Measurements from ENCODE around the gene PLS3. TPM values are rescaled to one million over a fixed set of nuclear protein-coding genes. Genes with fewer than 3 reads are reported as not detected.
"Not testable (repeated sequence)": the region's sequence is repeated elsewhere in the genome, so short reads cannot be mapped to it uniquely, and the experiment has no call there.

PLS3 gene, protein sequence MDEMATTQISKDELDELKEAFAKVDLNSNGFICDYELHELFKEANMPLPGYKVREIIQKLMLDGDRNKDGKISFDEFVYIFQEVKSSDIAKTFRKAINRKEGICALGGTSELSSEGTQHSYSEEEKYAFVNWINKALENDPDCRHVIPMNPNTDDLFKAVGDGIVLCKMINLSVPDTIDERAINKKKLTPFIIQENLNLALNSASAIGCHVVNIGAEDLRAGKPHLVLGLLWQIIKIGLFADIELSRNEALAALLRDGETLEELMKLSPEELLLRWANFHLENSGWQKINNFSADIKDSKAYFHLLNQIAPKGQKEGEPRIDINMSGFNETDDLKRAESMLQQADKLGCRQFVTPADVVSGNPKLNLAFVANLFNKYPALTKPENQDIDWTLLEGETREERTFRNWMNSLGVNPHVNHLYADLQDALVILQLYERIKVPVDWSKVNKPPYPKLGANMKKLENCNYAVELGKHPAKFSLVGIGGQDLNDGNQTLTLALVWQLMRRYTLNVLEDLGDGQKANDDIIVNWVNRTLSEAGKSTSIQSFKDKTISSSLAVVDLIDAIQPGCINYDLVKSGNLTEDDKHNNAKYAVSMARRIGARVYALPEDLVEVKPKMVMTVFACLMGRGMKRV
- not detected for total RNA-seq
- not detected for polyA plus RNA-seq
- 0 to 5.2 (median 0) reads per million in 6 experiments for total RNA-seq

- Mint-ChIP-seq H3K4me1 (peaks cover 0 to 6% (median 2%) of the 10 kb centered on the region in 4 donors), H3K36me3 (no peaks in the 10 kb centered on the region), H3K9me3 (peaks cover 0 to 3% (median 0%) of the 10 kb centered on the region in 9 donors), H3K27ac (no peak within 1 kb of the TSS), H3K27me3 (peaks cover 0 to 12% (median 8%) of the 10 kb centered on the region in 5 donors), H3K4me3 (peak within 1 kb of the TSS; percentile 10 to 67 (median 52))
- ATAC-seq = no peak
- POLR2A ChIA-PET = no interaction called here
- no peak for DNase-seq
These were observed at the start of gene PLS3 for GRCh38 chrX:115560978-115561604. TSS of gene PLS3 (plus strand) at chrX:115561174. CDS start at chrX:115610251, 49,077 bp downstream.

- ATAC-seq (no peak), DNase-seq (no peak)
- POLR2A ChIA-PET = no interaction called here
- Mint-ChIP-seq H3K4me3 (no peak overlapping the region), H3K27ac (no peak overlapping the region), H3K27me3 (peaks cover 0 to 2% (median 0%) of the 10 kb centered on the region in 5 donors), H3K4me1 (no peaks in the 10 kb centered on the region), H3K36me3 (no peaks in the 10 kb centered on the region), H3K9me3 (peaks cover 0 to 2% (median 0%) of the 10 kb centered on the region in 9 donors)
These were observed 42.9 kb upstream of the PLS3 start for GRCh38 chrX:115518113-115518512.

DNA sequence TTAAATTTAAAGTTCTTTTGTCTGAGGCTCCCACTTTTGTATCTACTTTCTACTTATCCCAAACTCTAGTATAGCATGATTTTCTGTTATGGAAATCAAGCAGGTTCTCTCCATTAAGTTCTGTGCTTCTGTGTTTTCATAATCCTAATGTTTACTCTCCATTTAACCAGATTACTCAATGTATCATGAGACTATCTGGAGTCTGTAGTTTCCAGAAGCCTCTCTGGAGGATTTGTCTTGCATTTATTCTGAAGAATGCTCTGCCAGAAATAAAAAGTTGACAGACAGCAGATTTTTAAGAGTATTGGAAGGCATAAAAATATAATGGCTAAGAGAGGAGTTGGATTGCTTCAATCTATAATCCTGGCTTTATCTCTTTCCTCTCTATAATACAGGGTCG lies 39.2 kb upstream of the PLS3 start:
- DNase-seq (no peak), ATAC-seq (no peak)
- H3K36me3 Mint-ChIP-seq = no peaks in the 10 kb centered on the region
- no peaks in the 10 kb centered on the region for H3K4me1 Mint-ChIP-seq
- H3K4me3 Mint-ChIP-seq = no peak overlapping the region
- no peaks in the 10 kb centered on the region for H3K27me3 Mint-ChIP-seq
- POLR2A ChIA-PET = no interaction called here
- H3K27ac Mint-ChIP-seq = peak overlapping the region in 1 of 10 donors; percentile 39
- peaks cover 0 to 2% (median 0%) of the 10 kb centered on the region in 9 donors for H3K9me3 Mint-ChIP-seq

- no peak for DNase-seq
- no peaks in the 10 kb centered on the region for H3K36me3 Mint-ChIP-seq
- H3K4me1 Mint-ChIP-seq = no peaks in the 10 kb centered on the region
- H3K27me3 Mint-ChIP-seq = no peaks in the 10 kb centered on the region
- no peak for ATAC-seq
- H3K9me3 Mint-ChIP-seq = no peaks in the 10 kb centered on the region
- POLR2A ChIA-PET = no interaction called here
- H3K4me3 Mint-ChIP-seq = no peak overlapping the region
- H3K27ac Mint-ChIP-seq = no peak overlapping the region
These were observed 38.0 kb upstream of the PLS3 start for GRCh38 chrX:115522952-115523351.

DNA sequence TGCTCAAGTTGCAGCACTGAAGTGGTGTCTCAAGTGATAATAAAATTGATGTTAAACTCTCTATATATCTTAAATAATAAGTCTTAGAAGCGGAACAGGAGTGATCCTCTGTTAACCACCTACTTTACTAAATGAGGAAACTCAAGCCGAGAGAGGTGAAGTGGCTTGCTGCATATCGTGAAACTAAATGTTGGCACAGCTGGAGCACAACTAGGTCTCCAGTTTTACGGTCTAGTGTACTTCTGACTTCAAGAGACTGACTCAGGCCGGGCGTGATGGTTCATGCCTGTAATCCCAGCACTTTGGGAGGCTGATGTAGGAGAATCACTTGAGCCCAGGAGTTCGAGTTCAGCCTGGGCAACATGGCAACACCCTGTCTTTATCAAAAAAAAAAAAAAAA lies 35.5 kb upstream of the PLS3 start:
- Mint-ChIP-seq H3K27me3 (no peaks in the 10 kb centered on the region), H3K4me1 (no peaks in the 10 kb centered on the region), H3K36me3 (no peaks in the 10 kb centered on the region), H3K4me3 (no peak overlapping the region), H3K9me3 (no peaks in the 10 kb centered on the region), H3K27ac (no peak overlapping the region)
- no peak for DNase-seq
- no peak for ATAC-seq
- POLR2A ChIA-PET = no interaction called here

DNA sequence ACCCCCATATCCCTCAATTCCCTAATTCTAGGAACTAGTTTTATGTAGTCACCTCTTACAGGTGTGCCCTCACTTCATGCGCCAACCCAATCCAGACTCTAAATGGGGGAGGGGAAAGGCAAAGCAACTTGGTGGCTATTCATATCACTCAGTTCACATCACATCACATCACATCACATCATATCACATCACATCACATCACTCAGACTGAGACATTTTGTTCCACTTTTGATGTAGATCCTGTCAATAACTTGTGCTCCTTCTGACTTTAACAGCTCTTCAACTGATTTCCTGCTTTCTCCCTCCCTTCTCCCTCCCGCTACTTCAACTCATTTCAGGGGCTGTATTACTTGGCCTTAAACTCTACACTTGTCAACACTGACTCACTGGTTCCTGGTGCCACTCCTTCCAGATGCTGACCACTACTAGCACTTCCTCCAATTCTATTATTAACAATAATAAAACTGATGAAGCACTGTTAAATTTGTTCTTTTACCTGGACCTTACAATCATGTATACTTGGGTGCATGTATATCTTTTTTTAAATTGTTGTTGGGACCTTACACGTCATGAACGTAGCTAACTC lies 29.1 kb upstream of the PLS3 start:
- Mint-ChIP-seq H3K36me3 (no peaks in the 10 kb centered on the region), H3K27me3 (peaks cover 0 to 4% (median 0%) of the 10 kb centered on the region in 5 donors)
- POLR2A ChIA-PET = no interaction called here

GRCh38 chrX:115533485-115533884 lies 27.5 kb upstream of the PLS3 start:
- Mint-ChIP-seq H3K9me3 (peaks cover 0 to 2% (median 0%) of the 10 kb centered on the region in 9 donors), H3K27ac (no peak overlapping the region), H3K36me3 (no peaks in the 10 kb centered on the region), H3K4me3 (no peak overlapping the region), H3K27me3 (peaks cover 0 to 4% (median 0%) of the 10 kb centered on the region in 5 donors), H3K4me1 (no peaks in the 10 kb centered on the region)
- ATAC-seq (no peak), DNase-seq (no peak)
- POLR2A ChIA-PET = no interaction called here

More for the DNA sequence above, 29.1 kb upstream of the PLS3 start:
- H3K4me1 Mint-ChIP-seq = no peaks in the 10 kb centered on the region
- H3K4me3 Mint-ChIP-seq = no peak overlapping the region
- ATAC-seq (no peak), DNase-seq (no peak)
- peaks cover 0 to 2% (median 0%) of the 10 kb centered on the region in 9 donors for H3K9me3 Mint-ChIP-seq
- H3K27ac Mint-ChIP-seq = peak overlapping the region in 1 of 10 donors; percentile 15

DNA sequence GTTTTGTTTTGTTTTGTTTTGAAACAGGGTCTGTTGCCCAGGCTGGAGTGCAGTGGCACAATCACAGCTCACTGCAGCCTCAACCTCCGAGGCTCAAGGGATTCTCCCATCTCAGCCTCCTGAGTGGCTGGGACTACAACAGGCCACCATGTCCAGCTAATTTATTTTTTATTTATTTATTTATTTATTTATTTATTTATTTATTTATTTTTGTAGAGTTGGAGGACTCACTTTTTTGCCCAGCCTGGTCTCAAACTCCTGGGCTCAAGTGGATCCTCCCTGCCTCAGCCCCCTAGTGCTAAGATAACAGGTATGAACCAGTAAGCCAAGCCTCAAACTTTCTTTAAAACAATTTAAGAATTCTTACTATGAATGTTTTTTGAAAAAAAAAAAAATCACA lies 26.6 kb upstream of the PLS3 start:
- Mint-ChIP-seq H3K27me3 (peaks cover 0 to 4% (median 0%) of the 10 kb centered on the region in 5 donors), H3K9me3 (peaks cover 0 to 2% (median 0%) of the 10 kb centered on the region in 9 donors)
- no peak for ATAC-seq

GRCh38 chrX:115535421-115535820 lies 25.6 kb upstream of the PLS3 start:
- ATAC-seq (no peak), DNase-seq (no peak)
- Mint-ChIP-seq H3K4me1 (no peaks in the 10 kb centered on the region), H3K9me3 (peaks cover 0 to 2% (median 0%) of the 10 kb centered on the region in 9 donors), H3K27me3 (peaks cover 0 to 4% (median 0%) of the 10 kb centered on the region in 5 donors), H3K27ac (no peak overlapping the region), H3K4me3 (no peak overlapping the region), H3K36me3 (no peaks in the 10 kb centered on the region)
- POLR2A ChIA-PET = no interaction called here

More for the DNA sequence above, 26.6 kb upstream of the PLS3 start:
- no peaks in the 10 kb centered on the region for H3K36me3 Mint-ChIP-seq
- no peak for DNase-seq
- POLR2A ChIA-PET = no interaction called here
- H3K4me1 Mint-ChIP-seq = no peaks in the 10 kb centered on the region
- H3K27ac Mint-ChIP-seq = no peak overlapping the region
- no peak overlapping the region for H3K4me3 Mint-ChIP-seq

DNA sequence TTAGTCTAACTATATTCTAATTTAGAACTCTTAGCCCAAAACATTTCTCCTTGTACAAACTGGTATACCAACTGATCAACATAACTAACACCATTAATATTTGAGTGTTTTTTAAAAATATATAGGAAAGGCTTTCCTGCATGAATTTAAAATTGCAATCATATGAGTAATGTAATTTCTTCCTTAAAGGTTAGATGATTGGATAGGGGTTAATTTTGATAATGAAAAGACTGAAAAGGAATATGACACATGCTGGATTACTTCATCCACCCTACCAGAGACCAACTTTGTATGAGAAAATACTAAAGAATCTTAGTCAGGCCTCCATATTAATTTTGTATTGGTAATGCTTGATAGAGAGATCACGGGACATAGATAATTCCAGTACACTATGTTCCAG lies 25.1 kb upstream of the PLS3 start:
- no peak for ATAC-seq
- no peaks in the 10 kb centered on the region for H3K4me1 Mint-ChIP-seq
- DNase-seq = no peak
- peaks cover 0 to 1% (median 0%) of the 10 kb centered on the region in 9 donors for H3K9me3 Mint-ChIP-seq
- H3K4me3 Mint-ChIP-seq = no peak overlapping the region
- POLR2A ChIA-PET = no interaction called here
- no peaks in the 10 kb centered on the region for H3K36me3 Mint-ChIP-seq
- no peak overlapping the region for H3K27ac Mint-ChIP-seq
- peaks cover 0 to 2% (median 0%) of the 10 kb centered on the region in 5 donors for H3K27me3 Mint-ChIP-seq

DNA sequence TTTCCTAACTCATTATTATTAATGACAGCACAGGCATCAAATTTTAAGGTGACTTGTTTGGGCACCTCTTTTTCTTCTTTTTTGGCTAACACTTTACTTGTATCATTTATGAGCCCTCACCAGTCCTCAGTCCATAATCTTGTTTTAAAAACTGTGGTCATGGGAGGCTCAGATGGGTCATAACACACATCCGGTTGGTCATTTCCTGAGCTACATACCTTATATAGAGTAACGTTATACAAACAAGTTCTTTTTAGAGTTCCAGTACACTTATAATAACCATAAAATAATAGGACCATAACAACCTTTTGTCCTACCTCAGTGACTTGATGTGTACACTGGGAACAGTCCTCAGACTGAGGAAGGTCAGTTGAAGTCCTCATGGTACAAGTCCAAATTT lies 21.1 kb upstream of the PLS3 start:
- ATAC-seq (no peak), DNase-seq (no peak)
- no peaks in the 10 kb centered on the region for H3K9me3 Mint-ChIP-seq
- no peaks in the 10 kb centered on the region for H3K4me1 Mint-ChIP-seq
- no peak overlapping the region for H3K27ac Mint-ChIP-seq
- H3K36me3 Mint-ChIP-seq = no peaks in the 10 kb centered on the region
- POLR2A ChIA-PET = no interaction called here
- H3K27me3 Mint-ChIP-seq = peaks cover 0 to 3% (median 0%) of the 10 kb centered on the region in 5 donors
- no peak overlapping the region for H3K4me3 Mint-ChIP-seq

DNA sequence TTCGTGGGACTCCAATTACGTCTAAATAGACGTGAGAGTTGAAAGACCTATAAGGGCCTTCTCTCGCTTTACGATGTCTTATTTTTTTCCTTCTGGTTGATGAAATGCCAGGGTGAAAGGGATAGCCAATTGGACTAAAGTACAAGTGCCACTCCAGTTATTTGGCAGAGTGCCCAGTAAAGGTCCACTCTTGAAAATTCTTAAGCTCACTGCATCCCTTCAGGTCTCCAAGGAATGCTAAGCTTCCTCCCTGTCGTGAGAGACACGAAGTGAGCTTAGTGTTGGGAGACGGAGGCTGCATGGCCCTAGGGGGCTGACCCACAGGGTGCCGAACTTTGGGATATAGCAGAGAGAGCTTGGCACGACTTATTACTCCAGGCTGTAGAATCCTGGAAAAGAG lies 19.9 kb upstream of the PLS3 start:
- POLR2A ChIA-PET, H3K4me3 Mint-ChIP-seq, DNase-seq, H3K27me3 Mint-ChIP-seq, ATAC-seq, H3K4me1 Mint-ChIP-seq, H3K9me3 Mint-ChIP-seq, H3K27ac Mint-ChIP-seq, H3K36me3 Mint-ChIP-seq: not testable (repeated sequence)

GRCh38 chrX:115547448-115547847 lies 13.5 kb upstream of the PLS3 start:
- Mint-ChIP-seq H3K27ac (no peak overlapping the region), H3K9me3 (peaks cover 0 to 3% (median 0%) of the 10 kb centered on the region in 9 donors), H3K36me3 (no peaks in the 10 kb centered on the region), H3K4me1 (no peaks in the 10 kb centered on the region), H3K4me3 (no peak overlapping the region), H3K27me3 (peaks cover 0 to 3% (median 0%) of the 10 kb centered on the region in 5 donors)
- POLR2A ChIA-PET = no interaction called here
- DNase-seq = no peak
- ATAC-seq = no peak

All from naive thymus-derived CD8-positive, alpha-beta T cell (primary cell).